ENCODE measurements around the gene ACTN1. TPM values are rescaled to one million over a fixed set of nuclear protein-coding genes. Genes with fewer than 3 reads are reported as not detected.
"Not testable (repeated sequence)": the region's sequence is repeated elsewhere in the genome, so short reads cannot be mapped to it uniquely, and the experiment has no call there.

The ACTN1 gene
- total RNA-seq, 1 donor from 2014 or later = 98.6 TPM

- intact Hi-C loops (cut with micrococcal nuclease) = no loop called here
Observed at GRCh38 chr14:68866991-68867533, 112.0 kb downstream of the ACTN1 start.

GRCh38 chr14:68865542-68865941 lies 113.6 kb downstream of the ACTN1 start:
- intact Hi-C loops (cut with micrococcal nuclease) = no loop called here

GRCh38 chr14:68864361-68864750 lies 114.7 kb downstream of the ACTN1 start:
- intact Hi-C loops (cut with micrococcal nuclease) = no loop called here

- intact Hi-C loops (cut with micrococcal nuclease) = loop anchor here (1.0 kb wide), 2 partner anchors 227 to 244 kb away; no protein-coding TSS in a partner anchor
Observed at GRCh38 chr14:68863610-68864360, 115.3 kb downstream of the ACTN1 start.

- intact Hi-C loops (cut with micrococcal nuclease) = loop anchor here (1.0 kb wide), 2 partner anchors 227 to 244 kb away; no protein-coding TSS in a partner anchor
Observed at GRCh38 chr14:68862954-68863594, 116.0 kb downstream of the ACTN1 start.

- intact Hi-C loops (cut with micrococcal nuclease) = no loop called here
Observed at GRCh38 chr14:68860771-68861170, 118.3 kb downstream of the ACTN1 start.

GRCh38 chr14:68857516-68858070 lies 121.5 kb downstream of the ACTN1 start:
- intact Hi-C loops (cut with micrococcal nuclease) = no loop called here

GRCh38 chr14:68856572-68856971 lies 122.5 kb downstream of the ACTN1 start:
- intact Hi-C loops (cut with micrococcal nuclease) = no loop called here

- intact Hi-C loops (cut with micrococcal nuclease) = no loop called here
Observed at GRCh38 chr14:68854421-68854820, 124.7 kb downstream of the ACTN1 start.

GRCh38 chr14:68853749-68854148 lies 125.4 kb downstream of the ACTN1 start:
- intact Hi-C loops (cut with micrococcal nuclease) = no loop called here

GRCh38 chr14:68852493-68852892 lies 126.6 kb downstream of the ACTN1 start:
- intact Hi-C loops (cut with micrococcal nuclease) = not testable (repeated sequence)

GRCh38 chr14:68851078-68851477 lies 128.0 kb downstream of the ACTN1 start:
- intact Hi-C loops (cut with micrococcal nuclease) = no loop called here

GRCh38 chr14:68849416-68849815 lies 129.7 kb downstream of the ACTN1 start:
- intact Hi-C loops (cut with micrococcal nuclease) = no loop called here

GRCh38 chr14:68848253-68848652 lies 130.8 kb downstream of the ACTN1 start:
- intact Hi-C loops (cut with micrococcal nuclease) = no loop called here

GRCh38 chr14:68847640-68848039 lies 131.5 kb downstream of the ACTN1 start:
- intact Hi-C loops (cut with micrococcal nuclease) = not testable (repeated sequence)

GRCh38 chr14:68846466-68846865 lies 132.6 kb downstream of the ACTN1 start:
- intact Hi-C loops (cut with micrococcal nuclease) = no loop called here

GRCh38 chr14:68844210-68844545 lies 134.9 kb downstream of the ACTN1 start:
- intact Hi-C loops (cut with micrococcal nuclease) = loop anchor here (2.0 kb wide), 1 partner anchor 899 kb away; no protein-coding TSS in a partner anchor

- intact Hi-C loops (cut with micrococcal nuclease) = loop anchor here (1.0 to 2.0 kb wide), 2 partner anchors 595 to 899 kb away; no protein-coding TSS in a partner anchor
Observed at GRCh38 chr14:68843471-68844209, 135.5 kb downstream of the ACTN1 start.

GRCh38 chr14:68842298-68842697 lies 136.8 kb downstream of the ACTN1 start:
- intact Hi-C loops (cut with micrococcal nuclease) = no loop called here

- intact Hi-C loops (cut with micrococcal nuclease) = no loop called here
Observed at GRCh38 chr14:68841016-68841809, 137.9 kb downstream of the ACTN1 start.

GRCh38 chr14:68840454-68840853 lies 138.6 kb downstream of the ACTN1 start:
- intact Hi-C loops (cut with micrococcal nuclease) = no loop called here
